ENCODE measurements around the gene CEP128.

Gene CEP128

DNA sequence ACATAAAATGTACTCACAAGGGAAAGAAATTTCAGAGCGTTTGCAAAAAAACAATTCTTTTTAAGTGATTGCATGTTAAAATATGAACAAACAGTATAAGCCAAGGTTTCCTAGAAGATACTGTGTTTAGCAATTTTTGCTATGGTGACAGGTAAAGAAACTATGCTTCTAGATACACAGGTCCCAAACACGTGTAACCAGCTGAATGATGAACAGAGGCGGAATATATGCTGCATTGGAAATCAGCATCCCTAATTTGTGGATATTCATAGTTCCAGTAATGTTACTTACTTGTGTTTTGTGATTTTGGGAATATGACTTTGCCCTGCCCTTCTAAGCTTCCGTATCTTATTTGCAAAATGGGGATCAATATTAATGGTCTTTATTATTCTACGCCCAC, 403.9 kb downstream of the CEP128 start:
- no peak for DNase-seq

GRCh38 chr14:80536456-80536855, 405.1 kb downstream of the CEP128 start:
- DNase-seq, result no peak

GRCh38 chr14:80535171-80535570, 406.4 kb downstream of the CEP128 start:
- DNase-seq, result no peak

GRCh38 chr14:80523518-80524117, 417.9 kb downstream of the CEP128 start:
- DNase-seq, result peak in 1 of 2 experiments; percentile 29

GRCh38 chr14:80522936-80523335, 418.6 kb downstream of the CEP128 start:
- DNase-seq, result no peak

GRCh38 chr14:80522411-80522810, 419.1 kb downstream of the CEP128 start:
- no peak for DNase-seq

- no peak for DNase-seq
These were observed 420.1 kb downstream of the CEP128 start for GRCh38 chr14:80521456-80521855.

- DNase-seq, result no peak
These were observed 422.5 kb downstream of the CEP128 start for GRCh38 chr14:80519002-80519401.

GRCh38 chr14:80518173-80518572, 423.4 kb downstream of the CEP128 start:
- no peak for DNase-seq

GRCh38 chr14:80507292-80507869, 434.2 kb downstream of the CEP128 start:
- DNase-seq, result no peak

- DNase-seq, result no peak
These were observed 436.8 kb downstream of the CEP128 start for GRCh38 chr14:80504781-80505180.

- DNase-seq, result no peak
These were observed 443.0 kb downstream of the CEP128 start for GRCh38 chr14:80498533-80498932.

GRCh38 chr14:80496090-80496489, 445.4 kb downstream of the CEP128 start:
- DNase-seq, result no peak

DNA sequence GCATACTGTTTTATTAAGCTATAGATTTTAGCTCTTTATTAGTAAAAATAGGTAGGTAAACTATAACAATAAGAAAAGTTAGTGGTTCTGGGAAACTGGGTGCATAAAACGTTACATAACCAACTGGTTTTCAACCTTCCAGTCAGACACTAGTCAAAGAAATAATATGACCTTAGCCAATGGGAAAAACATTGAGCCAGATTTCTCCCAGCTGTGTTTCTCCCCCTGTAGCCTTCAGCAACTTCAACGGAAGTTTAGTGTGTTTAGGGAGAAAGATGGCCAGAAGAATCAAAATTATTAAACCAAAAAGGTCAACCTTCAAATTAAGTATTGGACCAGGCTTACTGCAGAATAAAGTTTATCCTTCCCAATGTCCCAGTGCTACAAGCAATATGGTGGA, 446.8 kb downstream of the CEP128 start:
- no peak for DNase-seq

GRCh38 chr14:80493620-80494019, 447.9 kb downstream of the CEP128 start:
- DNase-seq, result no peak

DNA sequence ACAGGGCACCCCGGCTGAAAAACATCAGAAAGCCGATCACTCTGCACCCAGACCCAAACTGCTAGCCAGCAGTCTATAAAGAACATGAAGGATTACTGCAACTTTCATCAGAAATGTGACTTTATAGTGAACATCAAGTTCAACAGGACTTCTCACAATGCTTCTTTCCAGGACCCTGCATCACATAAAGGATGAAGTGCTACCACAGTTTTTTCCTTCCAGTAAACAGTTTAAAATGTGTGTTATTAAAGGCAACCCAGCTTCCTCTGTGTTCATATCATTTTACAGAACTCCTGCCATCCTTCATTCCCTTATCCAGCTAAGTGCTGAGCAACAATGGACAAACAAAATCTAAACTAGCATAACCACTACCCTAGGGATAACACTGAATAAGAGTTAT, 449.9 kb downstream of the CEP128 start:
- DNase-seq, result no peak

GRCh38 chr14:80491131-80491530, 450.4 kb downstream of the CEP128 start:
- peak in 1 of 2 experiments; percentile 6 for DNase-seq

GRCh38 chr14:80489513-80489912, 452.0 kb downstream of the CEP128 start:
- no peak for DNase-seq

DNA sequence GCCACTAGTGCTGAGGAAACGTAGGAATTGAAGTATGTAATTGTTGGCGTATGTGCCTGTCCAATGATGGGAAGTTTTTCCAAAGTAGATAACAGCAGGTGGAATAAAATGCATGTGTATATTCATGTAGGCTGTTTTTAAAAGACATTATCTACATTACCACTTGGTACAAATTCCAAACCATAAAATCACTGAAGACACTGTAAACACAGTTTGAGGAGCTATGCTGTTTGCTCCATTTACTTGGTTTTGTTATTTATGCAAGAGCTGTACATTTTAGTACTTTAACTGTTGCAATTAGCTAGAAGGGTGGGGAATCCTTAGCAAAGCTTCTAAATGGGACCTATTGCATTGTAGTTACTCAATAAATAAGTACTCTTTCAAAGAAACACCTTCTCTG, 455.8 kb downstream of the CEP128 start:
- DNase-seq, result no peak

- no peak for DNase-seq
These were observed 458.2 kb downstream of the CEP128 start for GRCh38 chr14:80483331-80483730.

DNA sequence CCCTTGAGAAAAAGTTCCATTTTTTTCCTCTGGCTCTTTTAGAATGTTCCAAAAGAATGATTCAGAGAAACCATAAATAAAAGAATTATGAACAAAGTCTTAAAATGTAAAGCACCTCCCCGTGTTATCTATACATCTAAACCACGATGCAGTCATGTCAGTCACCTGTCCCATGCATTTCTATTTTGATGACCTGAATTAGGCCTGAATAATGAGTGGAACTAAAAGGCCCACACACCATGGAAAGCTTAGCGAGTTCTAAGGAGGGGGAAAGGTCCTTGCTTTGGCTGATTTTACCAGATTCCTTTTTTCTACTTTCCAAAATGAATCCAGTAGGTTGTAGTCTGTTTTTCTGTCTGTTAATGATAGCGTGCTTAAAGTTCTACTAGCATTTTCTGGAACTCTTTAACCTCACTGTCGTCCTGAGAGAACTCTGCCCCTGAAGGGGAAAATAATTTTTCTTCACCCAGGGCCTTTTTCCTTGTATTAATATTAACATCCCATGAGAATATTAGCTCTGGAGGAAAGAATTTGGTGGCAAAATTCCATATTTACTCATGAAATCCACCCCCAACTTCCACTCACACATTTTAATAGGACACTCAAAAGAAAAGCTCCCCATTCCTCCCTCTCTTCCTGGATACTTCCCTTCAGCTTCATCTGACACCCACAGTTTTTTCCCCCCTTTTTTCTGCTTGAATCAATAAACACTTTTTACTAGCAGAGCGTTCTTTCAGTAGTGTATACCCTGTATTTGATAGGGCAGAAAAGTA, 464.0 kb downstream of the CEP128 start:
- DNase-seq, result no peak

GRCh38 chr14:80475074-80475473, 466.5 kb downstream of the CEP128 start:
- no peak for DNase-seq

- DNase-seq, result no peak
These were observed 473.0 kb downstream of the CEP128 start for GRCh38 chr14:80468331-80469122.
